Measurements from ENCODE around the gene ATG101.

GRCh38 chr12:52022841-52023181, 47.0 kb upstream of the ATG101 start:
- TF ChIP-seq EZH2 (IDR thresholded peaks at IDR 0.05; ENCODE audit: insufficient read depth, poor library complexity, severe bottlenecking) (no peak), EZH2phosphoT487 (IDR thresholded peaks at IDR 0.05; ENCODE audit: insufficient read depth, low read depth) (no peak)

All from GM23248 (cell line).